ENCODE data around the gene GRK3. TPM values are rescaled to one million over a fixed set of nuclear protein-coding genes. Genes with fewer than 3 reads are reported as not detected.

The GRK3 gene
- total RNA-seq, 1 donor from 2014 or later, result 34.3 TPM

DNA sequence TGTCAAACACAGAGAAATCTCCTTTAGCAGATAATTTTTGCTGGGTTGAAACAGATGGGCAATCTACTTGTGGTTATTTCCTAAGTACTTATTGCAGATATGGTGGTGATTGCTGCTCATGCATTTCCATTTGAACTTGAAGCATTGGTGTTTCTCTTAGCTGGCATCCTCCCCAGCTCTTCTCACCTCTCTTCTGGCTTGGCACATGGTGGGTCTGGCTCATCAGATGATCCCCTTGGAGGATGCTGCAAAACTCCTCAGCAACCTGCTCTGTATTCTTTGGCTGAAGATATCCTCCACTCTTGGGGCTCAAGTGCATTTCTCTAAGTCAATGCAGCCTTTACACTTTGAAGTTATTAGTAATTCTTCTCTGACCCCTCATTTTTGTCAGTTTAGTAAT is 90.2 kb downstream of the GRK3 start:
- Histone ChIP-seq H3K4me1 (peaks cover 7% of the 10 kb centered on the region), H3K27me3 (ENCODE audit: low read depth) (no peaks in the 10 kb centered on the region), H3K4me3 (no peak overlapping the region), H3K27ac (no peak overlapping the region), H3K36me3 (no peaks in the 10 kb centered on the region), H3K9me3 (no peaks in the 10 kb centered on the region)
- intact Hi-C loops (cut with DNase I), result no loop called here
- TF ChIP-seq, protein P1, sequence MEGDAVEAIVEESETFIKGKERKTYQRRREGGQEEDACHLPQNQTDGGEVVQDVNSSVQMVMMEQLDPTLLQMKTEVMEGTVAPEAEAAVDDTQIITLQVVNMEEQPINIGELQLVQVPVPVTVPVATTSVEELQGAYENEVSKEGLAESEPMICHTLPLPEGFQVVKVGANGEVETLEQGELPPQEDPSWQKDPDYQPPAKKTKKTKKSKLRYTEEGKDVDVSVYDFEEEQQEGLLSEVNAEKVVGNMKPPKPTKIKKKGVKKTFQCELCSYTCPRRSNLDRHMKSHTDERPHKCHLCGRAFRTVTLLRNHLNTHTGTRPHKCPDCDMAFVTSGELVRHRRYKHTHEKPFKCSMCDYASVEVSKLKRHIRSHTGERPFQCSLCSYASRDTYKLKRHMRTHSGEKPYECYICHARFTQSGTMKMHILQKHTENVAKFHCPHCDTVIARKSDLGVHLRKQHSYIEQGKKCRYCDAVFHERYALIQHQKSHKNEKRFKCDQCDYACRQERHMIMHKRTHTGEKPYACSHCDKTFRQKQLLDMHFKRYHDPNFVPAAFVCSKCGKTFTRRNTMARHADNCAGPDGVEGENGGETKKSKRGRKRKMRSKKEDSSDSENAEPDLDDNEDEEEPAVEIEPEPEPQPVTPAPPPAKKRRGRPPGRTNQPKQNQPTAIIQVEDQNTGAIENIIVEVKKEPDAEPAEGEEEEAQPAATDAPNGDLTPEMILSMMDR (IDR thresholded peaks at IDR 0.05), result no peak
- DNase-seq (no peak), ATAC-seq (no peak)

DNA sequence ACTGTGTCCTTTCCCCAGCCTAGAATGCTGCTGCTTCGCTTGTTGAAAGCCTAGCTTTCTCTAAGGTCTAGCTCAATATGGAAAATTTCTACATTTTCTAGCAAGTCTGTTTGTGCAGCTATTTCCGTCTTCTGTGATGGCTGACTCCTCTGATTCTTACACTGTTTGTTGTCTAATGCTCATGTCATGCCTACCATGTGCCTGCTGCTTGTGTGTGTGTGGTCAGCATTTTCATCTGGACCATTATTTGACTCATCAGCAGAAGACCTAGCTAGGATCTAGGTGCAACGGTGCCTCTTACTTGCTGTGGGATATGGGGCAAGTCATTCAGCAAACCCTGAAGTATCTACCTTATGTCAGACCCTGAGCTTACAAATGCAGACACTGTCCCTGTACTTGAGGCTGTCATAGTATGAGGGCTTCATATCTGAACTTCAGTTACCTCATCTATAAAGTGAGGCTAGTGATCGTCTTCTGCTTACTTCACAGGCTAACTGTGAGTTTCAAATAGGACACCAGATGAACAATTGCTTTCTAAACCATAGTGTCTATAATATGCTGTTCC is 91.0 kb downstream of the GRK3 start:
- Histone ChIP-seq H3K27ac (no peak overlapping the region), H3K4me1 (peaks cover 7% of the 10 kb centered on the region), H3K27me3 (ENCODE audit: low read depth) (no peaks in the 10 kb centered on the region), H3K4me3 (no peak overlapping the region), H3K9me3 (no peaks in the 10 kb centered on the region), H3K36me3 (no peaks in the 10 kb centered on the region)
- intact Hi-C loops (cut with DNase I), result no loop called here
- TF ChIP-seq, protein P1 (IDR thresholded peaks at IDR 0.05), result no peak
- ATAC-seq (no peak), DNase-seq (no peak)

DNA sequence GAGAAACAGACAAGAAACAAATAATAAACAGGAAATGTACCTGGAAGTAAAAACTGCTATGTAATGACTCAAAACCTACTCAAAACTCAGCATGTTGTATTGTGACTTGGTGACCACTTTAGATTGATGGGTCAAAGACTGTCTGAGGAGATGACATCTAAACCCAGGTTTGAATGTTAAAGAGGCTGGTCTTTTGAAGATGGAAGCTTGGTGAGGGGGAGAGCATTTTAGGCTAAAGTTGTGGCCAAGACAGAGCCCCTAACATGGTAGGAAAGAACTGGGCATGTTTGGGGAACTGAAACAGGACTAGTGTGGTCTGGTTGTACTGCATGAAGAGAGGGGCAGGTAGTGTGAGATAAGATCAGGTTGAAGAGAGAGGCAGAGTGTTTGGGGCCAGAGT is 92.2 kb downstream of the GRK3 start:
- Histone ChIP-seq H3K4me3 (no peak overlapping the region), H3K36me3 (no peaks in the 10 kb centered on the region), H3K4me1 (no peaks in the 10 kb centered on the region), H3K9me3 (no peaks in the 10 kb centered on the region), H3K27me3 (ENCODE audit: low read depth) (no peaks in the 10 kb centered on the region), H3K27ac (no peak overlapping the region)
- TF ChIP-seq, protein P1 (IDR thresholded peaks at IDR 0.05), result no peak
- intact Hi-C loops (cut with DNase I), result no loop called here
- no peak for DNase-seq
- no peak for ATAC-seq

DNA sequence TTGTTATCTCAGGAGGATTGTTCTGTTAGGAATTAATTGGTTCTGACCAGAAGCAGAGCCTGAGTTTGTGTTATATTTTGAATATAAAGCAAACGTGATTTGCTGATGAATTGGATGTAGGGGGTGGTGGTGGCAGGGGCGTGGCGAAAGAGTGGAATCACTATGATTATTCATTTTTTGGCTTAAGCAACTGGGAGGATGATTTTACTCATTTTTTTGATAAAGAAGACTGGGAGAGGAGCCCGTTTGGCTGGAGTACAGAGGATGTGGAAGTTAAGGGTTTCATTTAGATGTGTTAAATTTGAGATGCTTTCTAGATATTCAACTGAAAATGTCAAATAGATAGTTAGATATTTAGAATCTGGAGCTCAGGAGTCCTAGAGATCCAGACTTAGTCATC is 94.2 kb downstream of the GRK3 start:
- TF ChIP-seq, protein P1 (IDR thresholded peaks at IDR 0.05), result no peak
- Histone ChIP-seq H3K36me3 (no peaks in the 10 kb centered on the region), H3K4me3 (no peak overlapping the region), H3K9me3 (no peaks in the 10 kb centered on the region), H3K27ac (no peak overlapping the region), H3K27me3 (ENCODE audit: low read depth) (no peaks in the 10 kb centered on the region), H3K4me1 (peaks cover 7% of the 10 kb centered on the region)
- no peak for ATAC-seq
- intact Hi-C loops (cut with DNase I), result no loop called here
- DNase-seq, result no peak

DNA sequence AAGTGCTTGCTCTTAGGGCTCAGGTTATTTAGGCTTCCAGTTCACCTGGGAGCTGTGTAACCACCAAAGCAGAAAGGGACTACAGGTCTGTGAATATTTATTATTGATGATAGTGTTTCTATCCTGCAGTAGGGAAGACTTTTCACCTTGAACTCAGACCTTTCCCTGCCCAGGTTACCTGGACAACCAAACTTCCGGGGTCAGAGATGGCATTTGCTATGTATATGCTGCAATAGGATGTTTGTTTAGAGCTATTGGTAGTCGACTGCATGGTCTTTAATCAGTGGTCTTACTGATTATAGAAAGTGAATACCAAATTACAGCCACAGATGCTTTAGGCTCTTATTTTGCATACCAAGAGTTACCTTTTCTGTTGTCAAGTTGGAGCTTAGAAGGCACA is 94.9 kb downstream of the GRK3 start:
- peaks cover 7% of the 10 kb centered on the region for H3K4me1 ChIP-seq
- ATAC-seq, result no peak
- TF ChIP-seq, protein P1 (IDR thresholded peaks at IDR 0.05), result no peak
- H3K9me3 ChIP-seq, result no peaks in the 10 kb centered on the region
- intact Hi-C loops (cut with DNase I), result no loop called here
- DNase-seq, result no peak
- H3K36me3 ChIP-seq, result no peaks in the 10 kb centered on the region
- no peaks in the 10 kb centered on the region for H3K27me3 ChIP-seq (ENCODE audit: low read depth)
- no peak overlapping the region for H3K27ac ChIP-seq
- H3K4me3 ChIP-seq, result no peak overlapping the region

DNA sequence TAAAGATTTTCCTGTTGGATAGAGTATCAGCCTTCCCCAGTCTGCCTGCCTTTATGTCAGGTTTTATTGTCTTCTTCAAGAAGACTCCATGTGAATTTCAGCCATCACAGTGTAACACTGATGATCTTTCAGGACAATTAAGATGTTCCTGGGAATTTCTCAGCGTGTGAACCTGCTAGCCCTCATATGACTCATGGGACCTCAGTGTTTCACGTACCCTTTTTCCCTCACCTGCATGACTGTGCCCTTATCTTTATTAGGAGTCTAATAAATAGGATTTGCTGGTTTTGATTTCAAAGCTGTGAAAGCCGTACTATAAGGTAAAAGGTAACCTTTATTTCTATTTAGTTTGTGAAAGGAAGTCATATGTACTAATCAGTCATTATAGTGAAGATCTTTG is 95.9 kb downstream of the GRK3 start:
- H3K36me3 ChIP-seq, result no peaks in the 10 kb centered on the region
- no peaks in the 10 kb centered on the region for H3K27me3 ChIP-seq (ENCODE audit: low read depth)
- peaks cover 7% of the 10 kb centered on the region for H3K4me1 ChIP-seq
- no peak overlapping the region for H3K4me3 ChIP-seq
- DNase-seq, result no peak
- intact Hi-C loops (cut with DNase I), result no loop called here
- TF ChIP-seq, protein P1 (IDR thresholded peaks at IDR 0.05), result no peak
- H3K9me3 ChIP-seq, result no peaks in the 10 kb centered on the region
- ATAC-seq, result no peak
- H3K27ac ChIP-seq, result no peak overlapping the region

Measured in lower lobe of right lung (tissue), 2 donors.